ENCODE data around the gene TJP3.

Gene TJP3

DNA sequence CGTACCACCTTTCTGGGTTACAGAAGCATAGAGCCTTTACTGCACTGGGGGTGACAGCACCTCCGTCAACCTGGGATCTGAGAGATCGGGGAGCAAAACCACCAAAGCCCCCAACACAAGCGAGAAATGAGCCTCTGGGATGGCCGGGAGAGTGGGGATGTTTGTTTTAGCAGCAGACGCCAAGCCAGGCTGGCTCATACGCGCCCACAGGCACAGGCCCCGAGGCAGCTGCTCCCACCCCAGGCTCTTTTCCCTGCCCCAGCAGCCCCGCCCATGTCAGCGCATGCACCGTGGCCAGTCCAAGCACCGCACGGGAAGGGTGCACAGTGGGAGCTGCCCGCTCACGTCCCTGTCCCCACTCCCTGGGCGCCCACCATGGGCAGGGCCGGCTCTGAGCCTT, 16.5 kb upstream of the TJP3 start:
- no peak for DNase-seq (ENCODE audit: low spot score)

DNA sequence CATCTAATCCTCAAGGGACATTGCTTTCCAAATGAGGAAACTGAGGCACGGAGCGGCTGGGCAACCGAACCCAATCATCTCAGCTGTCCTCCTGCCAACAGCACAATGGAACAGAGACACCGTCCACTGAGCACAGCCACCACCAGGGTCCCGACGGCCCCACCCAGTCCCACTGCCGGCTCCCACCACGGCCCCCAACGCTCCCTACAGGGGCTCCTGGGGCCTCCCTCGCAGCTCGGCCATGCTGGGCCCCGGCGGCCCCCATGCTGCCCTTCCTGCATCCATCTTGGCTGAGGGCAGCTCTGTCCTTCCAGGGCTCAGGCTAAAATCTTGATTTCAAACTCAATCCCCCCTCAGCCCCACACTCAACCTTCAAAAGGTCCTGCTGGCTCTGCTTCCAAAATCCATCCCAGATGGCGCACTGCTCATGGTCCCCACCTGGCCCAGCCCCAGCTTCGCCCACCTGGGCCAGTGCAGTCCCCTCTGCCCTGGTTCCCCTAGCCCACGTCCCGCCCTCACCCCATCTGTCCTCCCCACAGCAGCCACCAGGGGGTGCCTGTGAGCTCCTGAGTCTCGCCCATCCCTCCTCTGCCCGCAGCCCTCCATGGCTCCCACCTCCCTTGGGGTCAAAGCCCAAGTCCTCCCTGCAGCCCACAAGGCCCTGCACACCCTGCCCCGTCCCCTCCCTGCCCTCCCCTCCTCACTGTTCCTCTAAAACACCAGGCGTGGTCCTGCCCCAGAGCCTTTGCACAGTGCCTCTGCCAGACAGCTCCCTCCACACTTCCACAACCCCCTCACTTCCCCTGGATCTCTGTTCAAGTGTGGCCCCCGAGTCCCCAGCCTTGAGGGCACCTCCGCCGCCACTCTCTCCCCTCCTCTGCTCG, 15.8 kb upstream of the TJP3 start:
- peak; percentile 79 for DNase-seq (ENCODE audit: low spot score)

DNA sequence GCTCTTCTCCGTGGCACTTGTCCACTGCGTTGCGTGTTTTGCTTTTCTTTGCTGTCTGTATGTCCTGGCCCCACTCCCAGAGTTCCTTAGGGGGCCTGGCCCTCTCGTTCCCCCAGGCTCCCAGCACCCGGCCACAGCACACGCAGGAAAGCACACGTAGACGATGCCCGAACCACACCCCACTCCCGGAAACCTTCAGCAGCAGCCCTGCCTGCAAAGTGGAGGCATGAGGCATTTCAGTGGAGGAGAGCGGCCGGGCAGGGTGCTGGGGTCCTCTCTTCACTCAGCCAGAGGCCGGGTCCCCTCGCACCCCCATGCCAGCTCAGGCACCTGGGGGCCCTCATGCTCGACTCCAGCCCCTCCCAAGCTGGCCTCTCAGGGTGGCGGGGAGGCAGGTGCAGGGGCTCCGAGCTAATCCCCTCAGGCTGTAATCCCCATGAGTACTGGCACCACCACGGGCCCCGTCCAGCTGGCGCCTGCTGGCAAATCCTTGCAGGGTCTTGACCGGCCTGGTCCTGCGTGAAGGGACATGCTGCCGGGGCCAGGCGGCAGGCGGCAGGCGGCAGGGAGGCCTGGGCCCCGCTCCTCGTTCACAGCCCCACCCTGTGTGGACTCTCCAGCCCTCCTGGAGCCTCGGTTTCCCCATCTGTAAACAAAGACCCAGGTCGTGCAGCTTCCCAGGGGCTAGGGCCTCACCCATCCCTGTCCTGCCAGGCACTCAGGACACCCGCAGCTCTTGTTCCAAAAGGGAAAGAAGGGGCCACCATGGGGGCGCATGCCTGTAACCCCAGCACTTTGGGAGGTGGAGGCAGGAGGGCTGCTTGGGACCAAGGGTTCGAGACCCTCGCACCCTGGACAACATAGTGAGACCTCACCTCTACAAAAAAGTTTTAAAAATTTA, 14.9 kb upstream of the TJP3 start:
- DNase-seq (ENCODE audit: low spot score): peak; percentile 88

DNA sequence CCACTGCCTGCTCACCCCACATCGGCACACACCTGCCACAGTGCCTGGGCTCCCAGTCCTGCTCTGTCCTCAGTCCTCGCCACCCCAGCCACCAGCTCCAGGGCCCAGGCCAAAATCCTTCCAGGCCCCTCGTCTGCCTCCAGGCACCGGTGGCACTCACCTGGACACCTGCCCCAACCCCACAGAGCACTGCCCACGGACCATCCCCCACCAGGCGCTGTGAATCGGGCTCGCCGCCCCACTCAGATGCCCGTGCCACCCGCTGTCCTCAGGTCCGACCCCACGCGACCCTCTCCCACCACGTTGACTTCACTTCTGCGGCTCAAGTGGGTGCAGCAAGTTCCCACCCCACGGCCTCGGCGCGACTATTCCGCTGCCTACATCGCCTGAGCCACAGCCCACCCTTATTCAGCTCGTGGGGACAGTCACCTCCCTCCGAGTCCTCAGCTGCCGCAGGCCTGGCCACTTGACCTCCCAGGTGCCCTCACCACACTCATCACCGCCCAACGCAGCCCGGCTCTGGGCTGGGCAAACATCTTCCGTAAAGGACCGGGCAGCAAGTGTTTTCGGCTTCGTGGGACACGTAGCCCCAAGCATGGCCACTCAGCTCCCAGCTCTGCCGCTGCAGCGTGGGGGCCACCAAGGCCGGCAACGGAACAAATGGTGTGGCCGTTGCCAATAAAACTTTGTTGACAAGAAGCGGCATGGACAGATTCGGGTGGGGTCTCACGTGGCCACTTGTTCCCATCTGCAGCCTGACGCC, 13.6 kb upstream of the TJP3 start:
- DNase-seq (ENCODE audit: low spot score): peak; percentile 36

DNA sequence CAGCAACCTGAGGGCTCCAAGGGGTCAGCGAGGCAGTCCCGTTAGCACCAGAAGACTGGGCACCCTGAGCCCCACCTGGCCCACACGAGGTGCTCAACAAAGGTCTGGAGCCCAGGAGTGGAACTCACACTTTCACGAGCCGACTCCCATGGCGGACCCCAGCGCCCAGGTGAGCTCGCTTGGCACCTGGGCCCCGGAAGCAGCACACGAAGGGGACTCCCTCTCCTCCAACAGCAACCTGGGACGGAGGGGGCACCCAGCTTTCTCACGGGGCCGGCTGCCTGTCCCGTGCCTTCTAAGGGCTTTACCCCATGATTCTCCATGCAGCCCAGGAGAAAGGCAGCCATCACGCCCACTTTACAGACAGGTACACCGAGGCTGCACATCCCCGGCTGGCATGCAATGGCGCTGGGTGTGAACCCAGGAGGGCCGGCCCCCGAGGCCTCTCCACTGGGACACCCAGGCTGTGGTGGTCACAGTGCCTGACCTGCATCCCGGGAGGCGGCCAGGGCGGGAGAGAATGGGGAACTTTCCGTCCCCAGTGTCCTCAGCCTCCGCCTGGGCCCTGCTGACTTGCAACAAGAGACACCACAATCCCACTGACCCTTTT, 13.0 kb upstream of the TJP3 start:
- no peak for DNase-seq (ENCODE audit: low spot score)

DNA sequence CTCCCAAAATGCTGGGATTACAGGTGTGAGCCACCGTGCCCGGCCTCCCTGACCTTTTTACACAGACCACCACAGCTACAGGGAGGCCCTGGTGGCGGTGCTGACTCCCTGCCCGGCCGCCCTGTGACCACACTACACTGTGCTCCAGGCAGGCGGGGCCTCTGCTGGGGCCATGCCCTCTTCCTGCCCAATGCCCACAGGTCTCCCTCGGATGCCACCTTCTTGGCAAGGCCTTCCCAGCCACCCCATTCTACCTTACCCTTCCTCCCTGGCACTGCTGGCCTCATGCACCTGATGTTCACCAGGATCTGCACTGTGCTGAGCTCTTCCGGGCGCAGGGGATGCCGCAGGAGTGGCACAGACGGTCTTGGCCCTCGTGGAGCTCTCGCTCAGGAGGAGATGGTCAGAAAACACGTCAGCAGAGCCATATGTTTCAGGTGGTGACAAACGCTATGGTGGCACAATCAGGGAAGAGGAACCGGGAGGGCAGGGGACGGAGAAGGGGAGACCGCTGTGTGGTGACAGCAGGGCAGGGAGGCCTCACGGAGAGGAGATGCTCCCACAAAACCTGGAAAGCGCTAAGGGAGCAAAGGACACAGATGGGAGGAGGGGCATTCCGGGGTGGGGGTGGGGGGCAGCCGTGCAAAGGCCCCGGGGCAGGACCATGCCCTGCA, 12.1 kb upstream of the TJP3 start:
- DNase-seq (ENCODE audit: low spot score): no peak

DNA sequence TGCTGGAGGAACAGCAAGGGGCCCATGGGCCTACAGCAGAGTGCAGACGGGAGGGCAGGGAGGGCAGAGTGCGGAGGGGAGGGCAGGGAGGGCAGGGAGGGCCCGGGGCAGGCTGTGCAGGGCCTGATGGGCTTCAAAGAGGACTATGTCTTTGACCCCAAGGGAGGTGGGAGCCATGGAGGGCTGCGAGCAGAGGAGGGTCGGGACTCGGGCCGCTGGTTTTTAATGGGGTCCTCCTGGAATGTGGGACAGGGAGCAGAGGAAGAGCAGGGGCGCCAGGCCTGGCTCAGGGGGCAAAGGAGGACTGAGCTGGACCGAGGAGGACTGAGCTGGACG, 11.6 kb upstream of the TJP3 start:
- DNase-seq (ENCODE audit: low spot score): no peak

DNA sequence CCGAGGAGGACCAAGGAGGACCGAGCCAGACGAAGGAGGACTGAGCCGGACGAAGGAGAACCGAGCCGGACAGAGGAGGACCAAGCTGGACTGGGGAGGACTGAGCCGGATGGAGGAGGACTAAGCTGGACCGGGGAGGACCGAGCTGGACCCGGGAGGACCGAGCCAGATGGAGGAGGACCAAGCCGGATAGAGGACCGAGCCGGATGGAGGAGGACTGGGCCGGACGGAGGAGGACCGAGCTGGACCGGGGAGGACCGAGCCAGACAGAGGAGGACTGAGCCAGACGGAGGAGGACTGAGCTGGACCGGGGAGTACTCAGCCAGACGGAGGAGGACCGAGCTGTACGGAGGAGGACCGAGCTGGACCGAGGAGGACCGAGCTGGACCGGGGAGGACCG, 11.1 kb upstream of the TJP3 start:
- DNase-seq (ENCODE audit: low spot score): no peak

DNA sequence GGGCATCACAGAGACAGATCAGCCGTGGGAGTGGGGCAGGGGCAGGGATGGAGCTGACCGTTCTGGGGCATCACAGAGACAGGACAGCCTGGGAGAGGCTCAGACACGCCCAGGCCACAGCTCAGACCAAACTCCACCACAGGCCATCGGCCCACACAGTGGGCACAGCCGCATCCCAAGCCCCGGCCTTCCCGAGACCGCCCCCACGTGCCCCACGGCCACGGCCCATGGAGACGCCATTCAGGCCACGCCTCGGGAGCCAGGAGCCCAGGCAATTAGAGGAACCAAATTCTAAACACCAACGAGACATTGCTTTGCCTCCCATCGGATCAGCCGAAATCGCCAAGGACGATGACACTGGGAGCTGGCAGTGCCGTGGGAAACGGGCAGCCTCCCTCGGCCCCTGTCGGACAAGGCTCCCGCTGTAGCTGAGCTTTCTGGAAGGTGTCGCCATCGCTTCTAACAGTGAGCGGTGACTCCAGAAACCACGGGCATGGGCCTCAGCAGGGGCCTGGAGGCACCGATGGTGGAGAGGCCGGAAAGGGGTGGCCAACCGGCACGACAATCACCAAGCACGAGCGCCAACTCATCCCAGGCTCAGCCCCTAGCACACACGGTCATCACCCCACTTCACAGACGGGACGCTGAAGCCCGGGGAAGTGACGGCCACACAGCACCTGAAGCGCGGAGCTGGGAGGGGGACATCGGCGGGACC, 10.4 kb upstream of the TJP3 start:
- DNase-seq (ENCODE audit: low spot score): no peak

DNA sequence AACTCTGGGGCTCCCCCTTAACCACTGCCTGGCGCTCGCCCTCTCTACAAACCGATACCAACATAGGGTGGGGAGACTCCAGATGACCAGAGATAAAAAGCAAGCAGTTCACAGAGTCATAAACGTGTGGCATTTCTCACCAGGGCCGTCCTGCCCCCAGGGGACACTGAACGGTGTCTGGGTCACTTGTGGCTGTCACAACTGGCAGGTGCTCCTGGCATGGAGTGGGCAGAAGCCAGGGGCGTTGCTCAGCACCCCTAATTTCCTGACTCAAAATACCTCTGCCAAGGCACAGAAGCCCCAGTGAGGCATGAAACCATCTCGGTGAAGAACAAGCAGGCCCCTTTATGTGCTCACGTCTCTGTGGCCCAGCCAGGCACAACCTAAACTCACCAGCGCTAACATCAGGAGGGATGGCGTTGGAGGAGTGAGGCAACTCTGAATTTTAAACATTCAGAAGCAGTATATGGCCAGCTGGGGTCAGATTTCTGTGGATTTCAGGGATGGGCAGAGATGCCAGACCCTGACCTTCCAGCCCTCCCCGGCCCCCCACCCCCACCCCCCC, 9.7 kb upstream of the TJP3 start:
- no peak for DNase-seq (ENCODE audit: low spot score)

DNA sequence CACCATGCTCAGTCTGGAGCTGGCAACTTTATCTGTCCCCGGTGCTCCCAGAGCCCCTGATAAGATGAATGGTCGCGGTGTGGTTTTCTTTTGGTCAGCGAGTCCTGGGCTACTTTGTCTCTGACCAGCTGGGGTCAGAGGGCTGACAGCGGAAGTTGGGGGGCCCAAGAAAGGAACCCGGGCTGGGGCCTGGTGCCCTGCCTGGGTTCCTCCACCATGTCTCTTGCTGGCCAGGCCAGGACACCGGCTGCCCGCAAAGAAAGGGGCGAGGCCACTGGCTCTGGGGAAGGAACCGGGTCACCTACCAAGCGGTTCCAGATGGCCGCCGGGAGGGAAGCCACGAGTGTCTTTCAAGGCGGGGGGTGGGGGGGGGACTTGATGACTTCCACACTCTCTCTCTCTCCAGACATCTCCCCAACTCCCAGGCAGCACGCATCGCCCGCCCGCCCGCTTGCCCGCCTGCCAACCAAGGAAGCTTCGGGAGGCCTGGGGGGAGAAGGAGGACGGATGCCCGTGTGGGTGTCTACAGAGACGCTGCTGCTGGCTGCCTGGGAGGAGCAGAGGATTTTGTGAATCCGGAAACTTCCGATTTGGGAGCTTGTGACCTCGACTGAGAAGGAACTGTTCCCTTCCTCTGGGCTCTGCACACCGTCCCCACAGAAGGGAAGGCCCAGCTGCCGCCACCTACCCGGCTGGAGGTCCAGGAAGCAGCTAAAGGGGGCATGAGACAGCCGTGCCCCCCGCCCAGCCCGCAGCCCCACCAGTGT, 9.0 kb upstream of the TJP3 start:
- peak; percentile 65 for DNase-seq (ENCODE audit: low spot score)

DNA sequence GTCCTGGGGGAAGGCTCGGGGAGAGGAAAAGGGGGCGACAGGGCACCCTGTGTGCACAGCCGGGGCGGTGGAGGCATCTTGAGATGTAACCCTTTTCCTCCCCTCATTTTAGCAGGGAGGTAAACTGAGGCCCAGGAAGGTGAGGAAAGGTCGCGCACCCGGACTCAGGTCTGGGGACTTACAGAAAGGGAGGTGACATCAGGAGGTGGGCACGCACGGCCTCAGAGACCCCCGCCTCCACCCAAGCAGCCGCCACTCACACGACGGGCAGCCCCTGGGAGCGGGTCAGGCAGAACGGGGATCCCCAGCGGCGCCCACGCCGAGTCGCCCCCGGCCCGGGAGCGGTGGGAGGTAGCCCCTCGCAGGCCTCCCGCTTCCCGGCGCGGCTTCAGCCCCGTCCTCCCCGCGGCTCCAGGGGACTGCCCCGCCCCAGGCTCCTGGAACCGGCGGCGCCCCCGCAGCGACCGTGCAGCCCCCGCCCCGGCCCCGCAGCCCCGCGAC, 8.4 kb upstream of the TJP3 start:
- DNase-seq (ENCODE audit: low spot score): no peak

DNA sequence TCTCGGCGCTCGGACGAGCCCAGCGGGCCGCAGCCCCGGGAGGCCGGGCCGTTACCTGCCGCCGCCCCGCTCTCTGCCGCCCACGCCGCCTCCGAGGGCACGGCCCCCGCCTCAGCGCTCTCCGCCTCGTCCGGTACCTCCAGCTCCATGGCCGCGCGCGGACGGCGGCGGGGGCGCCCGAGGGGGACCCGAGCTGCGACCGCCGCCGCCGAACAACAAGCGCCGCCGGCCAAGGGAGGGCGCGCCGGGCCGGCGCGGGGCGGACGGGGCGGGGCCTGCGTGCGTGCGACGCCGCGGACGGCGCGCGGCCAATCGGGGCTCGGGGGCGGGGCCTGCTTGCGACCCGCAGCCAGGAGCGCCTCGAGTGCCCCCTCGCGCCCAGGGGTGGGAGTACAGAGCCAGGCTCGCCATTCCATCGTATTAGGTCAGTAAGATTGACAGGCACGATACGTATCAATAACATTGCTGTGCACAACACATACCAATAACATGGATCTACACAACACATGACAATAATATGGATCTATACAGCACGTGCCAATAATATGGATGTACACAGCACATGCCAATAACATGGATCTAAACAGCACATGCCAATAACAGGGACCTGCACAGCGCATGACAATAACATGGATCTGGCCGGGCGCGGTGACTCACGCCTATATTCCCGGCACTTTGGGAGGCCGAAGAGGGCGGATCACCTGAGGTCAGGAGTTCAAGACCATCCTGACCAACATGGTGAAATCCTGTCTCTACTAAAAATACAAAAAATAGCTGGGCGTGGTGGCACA, 7.7 kb upstream of the TJP3 start, which contains the start of gene PIP5K1C:
Gene PIP5K1C (minus strand): TSS at position 227 of the 791 bp plus-strand sequence. CDS start 78 bp downstream, at position 149.
- peak; percentile 99 for DNase-seq (ENCODE audit: low spot score)

DNA sequence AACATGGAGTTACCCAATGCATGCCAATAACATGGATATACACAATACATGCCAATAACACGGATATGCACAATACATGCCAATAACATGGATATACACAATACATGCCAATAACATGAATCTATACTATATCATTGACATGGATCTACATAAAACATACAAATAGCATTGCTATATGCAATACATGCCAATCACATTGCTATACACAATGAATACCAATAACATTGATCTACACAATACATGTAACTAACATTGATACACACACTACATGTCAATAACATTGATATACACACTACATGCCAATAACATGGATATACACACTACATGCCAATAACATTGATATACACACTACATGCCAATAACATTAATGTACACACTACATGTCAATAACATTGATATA, 7.0 kb upstream of the TJP3 start:
- no peak for DNase-seq (ENCODE audit: low spot score)

DNA sequence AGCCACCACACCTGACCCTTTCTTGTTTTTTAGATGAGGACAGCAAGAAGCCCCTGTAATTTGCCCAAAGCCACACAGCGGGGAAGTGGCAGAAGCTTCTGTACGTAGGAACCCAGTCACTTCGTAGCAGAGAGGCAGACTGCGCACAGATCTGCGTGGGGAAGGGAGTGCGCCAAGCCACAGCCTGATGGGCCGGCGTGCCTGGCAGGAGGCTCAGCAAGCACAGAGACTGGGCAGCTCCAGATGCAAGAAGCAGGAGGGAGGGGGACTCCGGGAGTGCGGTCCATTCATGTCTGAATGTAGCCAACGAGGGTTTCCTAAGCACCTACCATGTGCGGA, 347 bp upstream of the TJP3 start:
- no peak for DNase-seq (ENCODE audit: low spot score)

DNA sequence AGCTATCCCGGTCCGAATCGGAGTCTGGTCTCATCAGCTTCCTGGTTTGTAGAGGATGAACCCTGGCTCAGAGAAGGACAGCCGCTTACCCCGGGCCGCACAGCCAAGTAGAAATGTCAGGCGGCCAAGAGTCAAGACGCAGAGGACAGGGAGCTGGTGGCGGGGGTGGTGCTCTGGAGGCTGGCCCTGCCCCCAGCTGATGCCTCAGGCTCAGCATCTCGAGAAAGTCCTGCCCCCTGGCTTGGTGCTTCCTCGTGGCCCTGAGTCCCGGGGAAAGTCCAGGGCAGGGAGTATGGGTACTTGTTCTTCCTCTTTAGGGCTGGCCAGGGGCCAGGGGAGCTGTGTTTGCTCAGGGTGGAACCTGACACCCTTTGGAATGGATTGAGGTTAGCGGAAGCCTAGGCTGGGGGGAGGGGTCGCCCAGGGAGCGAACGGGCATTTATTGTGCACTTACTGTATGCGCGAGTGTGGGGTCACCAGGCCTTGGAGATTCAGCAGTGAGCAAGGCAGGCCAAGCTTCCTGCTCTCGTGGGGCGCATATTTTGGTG, 2.2 kb downstream of the TJP3 start:
- no peak for DNase-seq (ENCODE audit: low spot score)

DNA sequence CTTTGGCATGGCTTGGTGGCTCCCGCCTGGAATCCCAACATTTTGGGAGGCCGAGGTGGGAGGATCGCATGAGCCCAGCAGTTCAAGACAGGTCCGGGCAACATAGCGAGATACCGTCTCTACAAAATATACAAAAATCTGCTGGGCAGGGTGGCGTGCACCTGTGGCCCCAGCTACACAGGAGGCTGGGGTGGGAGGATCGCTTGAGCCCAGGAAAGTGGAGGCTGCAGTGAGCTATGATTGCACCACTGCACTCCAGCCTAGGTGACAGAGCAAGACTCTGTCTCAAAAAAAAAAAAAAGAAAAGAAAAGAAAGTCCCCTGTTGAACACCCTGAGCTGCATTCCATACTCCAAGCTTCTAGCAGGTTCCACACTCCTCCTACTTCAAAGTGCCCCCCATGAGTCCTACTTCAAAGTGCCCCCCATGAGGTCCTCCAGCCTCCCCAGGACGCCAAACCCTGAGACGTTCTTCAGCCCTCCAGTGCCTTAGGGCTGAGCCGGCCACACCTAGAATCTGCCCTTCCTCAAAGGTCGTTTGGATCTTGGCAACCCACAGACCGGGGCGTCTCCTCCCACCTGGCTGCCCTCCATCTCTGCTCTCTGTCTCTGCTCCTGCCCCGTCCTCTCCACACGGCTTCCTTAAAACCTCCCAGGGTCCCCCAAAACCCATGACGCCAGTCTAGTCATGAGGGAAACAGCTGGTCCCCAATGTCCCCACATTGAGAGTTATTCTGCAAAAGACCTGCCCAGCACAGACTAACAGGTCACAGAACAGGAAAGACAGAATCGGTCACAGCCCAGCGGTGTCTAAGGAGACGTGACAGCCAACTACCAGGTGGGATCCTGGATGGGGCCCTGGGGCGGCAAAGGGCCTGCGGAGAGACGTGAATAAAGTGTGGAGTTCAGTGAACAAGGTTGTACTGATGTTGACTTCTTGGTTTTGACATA, 4.8 kb downstream of the TJP3 start:
- DNase-seq (ENCODE audit: low spot score): no peak

All from D341Med (cell line).